Kidney (tissue), 14 donors: Measurements from ENCODE around the gene LUZP2. TPM values are rescaled to one million over a fixed set of nuclear protein-coding genes. Genes with fewer than 3 reads are reported as not detected.
A peak's percentile ranks its signal among the peaks of the same experiment; 100 is the strongest.

Experiments used
- DNase-seq, 5 donors: peaks; one replicate each; pipeline ENCODE4 v3.0.0-alpha.2; 2013 to 2020
- FAIRE-seq: peaks from 2 replicates; lab custom pipeline; 2012; peaks lifted over from hg19 to GRCh38; lab: Jason Lieb, UNC
- H3K27ac ChIP-seq, 2 donors: one replicate each; pipeline ENCODE4 v1.7.0; 2013; ENCODE audit warnings: low read depth in 2 of 2, low read length in 2 of 2, inconsistent platforms in 1 of 2
- H3K27me3 ChIP-seq: one replicate; pipeline ENCODE4 v1.7.1; 2013; ENCODE audit warnings: low read length, inconsistent platforms; ENCODE audit not compliant: control insufficient read depth, insufficient read depth
- H3K36me3 ChIP-seq, 3 donors: one replicate each; pipeline versions ENCODE4 v1.7.0 to v1.7.1; 2013; ENCODE audit warnings: low read length in 3 of 3, control low read depth in 1 of 3, inconsistent platforms in 1 of 3; ENCODE audit not compliant: insufficient read depth in 3 of 3, control insufficient read depth in 2 of 3
- H3K4me1 ChIP-seq, 3 donors: one replicate each; pipeline versions ENCODE4 v1.7.0 to v1.7.1; 2013; ENCODE audit warnings: low read length in 3 of 3, inconsistent platforms in 1 of 3, low read depth in 1 of 3; ENCODE audit not compliant: control insufficient read depth in 2 of 3, insufficient read depth in 2 of 3
- H3K4me3 ChIP-seq, 3 donors: one replicate each; pipeline versions ENCODE4 v1.7.0 to v1.8.1; 2013; ENCODE audit warnings: low read length in 3 of 3, control low read depth in 1 of 3, inconsistent platforms in 1 of 3
- H3K9ac ChIP-seq, 3 donors: one replicate each; pipeline versions ENCODE4 v1.7.0 to v1.7.1; 2013; ENCODE audit warnings: low read length in 3 of 3, control low read depth in 1 of 3, inconsistent platforms in 1 of 3
- H3K9me3 ChIP-seq, 3 donors: one replicate each; pipeline versions ENCODE4 v1.7.0 to v1.7.1; 2013; ENCODE audit warnings: low read length in 3 of 3, control low read depth in 1 of 3, inconsistent platforms in 1 of 3; ENCODE audit not compliant: control insufficient read depth in 2 of 3, insufficient read depth in 1 of 3
- intact Hi-C: fragments of 100-400 bp; cut with DNase I; formaldehyde crosslinking; loops from one replicate; pipeline ENCODE4 v1.11.1; 2022
- polyA plus RNA-seq: library from polyadenylated mRNA; stranded (reverse); fragments of 350-450 nt; fragmentation: Illumina TruSeq; extraction: RNeasy Lipid Tissue Mini Kit (QIAGEN cat#74804); gene quantifications from one replicate; pipeline ENCODE4 v1.2.3, GENCODE V29; 2014; ENCODE audit warnings: low read depth, low replicate concordance; ENCODE audit not compliant: insufficient read depth
- total RNA-seq: library from RNA; stranded (reverse); fragmentation: NEBNext Ultra II Directional; extraction: Animal tissue kit (Norgen Biotek cat#: 25700); gene quantifications from one replicate; pipeline ENCODE4 v1.2.1, GENCODE V29; 2021
- TF ChIP-seq, protein P1 (sequence below): IDR thresholded peaks from 3 replicates; pipeline ENCODE4 v1.5.1; 2012; ENCODE audit warnings: mild to moderate bottlenecking, moderate library complexity, borderline replicate concordance; ENCODE audit not compliant: insufficient read depth; ENCODE audit errors: extremely low read depth
- donor health status: control.
- donor health status: control.
- donor health status: control.
- donor health status: control.
- donor health status: control.
- donor health status: DM: yes; HTN: yes; CAD: no.
- donor health status: Normal renal cell carcinoma (clear cell type).

LUZP2 gene
- total and polyA plus RNA-seq, 2 donors from 2014 or later: 0.19 TPM; not detected in 1

GRCh38 chr11:24588081-24588480, 91.2 kb downstream of the LUZP2 start:
- TF ChIP-seq, protein P1, sequence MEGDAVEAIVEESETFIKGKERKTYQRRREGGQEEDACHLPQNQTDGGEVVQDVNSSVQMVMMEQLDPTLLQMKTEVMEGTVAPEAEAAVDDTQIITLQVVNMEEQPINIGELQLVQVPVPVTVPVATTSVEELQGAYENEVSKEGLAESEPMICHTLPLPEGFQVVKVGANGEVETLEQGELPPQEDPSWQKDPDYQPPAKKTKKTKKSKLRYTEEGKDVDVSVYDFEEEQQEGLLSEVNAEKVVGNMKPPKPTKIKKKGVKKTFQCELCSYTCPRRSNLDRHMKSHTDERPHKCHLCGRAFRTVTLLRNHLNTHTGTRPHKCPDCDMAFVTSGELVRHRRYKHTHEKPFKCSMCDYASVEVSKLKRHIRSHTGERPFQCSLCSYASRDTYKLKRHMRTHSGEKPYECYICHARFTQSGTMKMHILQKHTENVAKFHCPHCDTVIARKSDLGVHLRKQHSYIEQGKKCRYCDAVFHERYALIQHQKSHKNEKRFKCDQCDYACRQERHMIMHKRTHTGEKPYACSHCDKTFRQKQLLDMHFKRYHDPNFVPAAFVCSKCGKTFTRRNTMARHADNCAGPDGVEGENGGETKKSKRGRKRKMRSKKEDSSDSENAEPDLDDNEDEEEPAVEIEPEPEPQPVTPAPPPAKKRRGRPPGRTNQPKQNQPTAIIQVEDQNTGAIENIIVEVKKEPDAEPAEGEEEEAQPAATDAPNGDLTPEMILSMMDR: no peak
- intact Hi-C loops: no loop called here
- H3K9ac ChIP-seq: no peak overlapping the region
- peak; percentile 45 for FAIRE-seq
- no peaks in the 10 kb centered on the region for H3K9me3 ChIP-seq
- H3K4me3 ChIP-seq: no peak overlapping the region
- no peaks in the 10 kb centered on the region for H3K27me3 ChIP-seq
- no peaks in the 10 kb centered on the region for H3K36me3 ChIP-seq
- H3K27ac ChIP-seq: no peak overlapping the region
- H3K4me1 ChIP-seq: no peaks in the 10 kb centered on the region
- DNase-seq: no peak

DNA sequence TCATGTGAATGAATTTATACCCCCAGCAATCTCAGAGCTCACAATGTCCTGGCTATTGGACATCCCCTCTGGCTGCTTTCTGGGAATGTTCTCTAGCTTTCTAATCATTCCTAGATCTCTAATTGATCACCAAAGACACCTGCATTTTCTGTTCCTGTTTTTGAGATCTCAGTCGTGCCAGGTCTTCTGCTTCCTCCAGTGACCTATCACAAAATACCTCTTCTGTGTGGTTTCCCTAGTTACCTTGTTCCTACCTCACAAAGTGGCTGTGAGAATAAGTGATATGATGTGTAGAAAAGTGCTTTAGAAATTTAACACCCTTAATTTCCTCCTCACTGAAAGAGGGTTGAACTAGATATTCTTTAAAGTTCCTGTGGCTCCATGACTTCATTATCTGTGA, 92.2 kb downstream of the LUZP2 start:
- FAIRE-seq: no peak
- Histone ChIP-seq H3K36me3 (no peaks in the 10 kb centered on the region), H3K27me3 (no peaks in the 10 kb centered on the region), H3K4me3 (no peak overlapping the region), H3K9ac (no peak overlapping the region), H3K27ac (no peak overlapping the region), H3K4me1 (no peaks in the 10 kb centered on the region), H3K9me3 (no peaks in the 10 kb centered on the region)
- TF ChIP-seq, protein P1: no peak
- no peak for DNase-seq
- intact Hi-C loops: no loop called here

DNA sequence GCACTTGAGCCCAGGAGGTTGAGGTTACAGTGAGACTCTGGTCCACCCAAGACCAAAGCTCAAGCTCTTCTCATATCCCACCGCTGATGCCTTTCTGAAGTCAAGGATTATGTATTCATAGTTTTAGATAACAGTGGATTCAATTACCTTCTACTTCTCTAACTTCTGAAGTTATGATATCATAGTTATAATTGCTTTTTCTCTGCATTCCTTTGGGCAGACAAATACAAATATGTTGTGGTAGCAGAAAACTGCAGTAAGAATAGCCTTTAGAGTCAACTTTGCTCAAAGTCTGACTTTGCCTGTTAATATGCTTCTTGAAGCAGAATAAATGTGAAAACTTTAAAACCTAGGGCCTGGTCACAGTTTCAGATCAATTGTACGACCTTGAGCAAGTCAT, 94.4 kb downstream of the LUZP2 start:
- H3K27me3 ChIP-seq: no peaks in the 10 kb centered on the region
- H3K9ac ChIP-seq: no peak overlapping the region
- no peaks in the 10 kb centered on the region for H3K36me3 ChIP-seq
- no peak overlapping the region for H3K4me3 ChIP-seq
- H3K4me1 ChIP-seq: no peaks in the 10 kb centered on the region
- no peaks in the 10 kb centered on the region for H3K9me3 ChIP-seq
- DNase-seq (no peak), FAIRE-seq (no peak)
- intact Hi-C loops: no loop called here
- no peak overlapping the region for H3K27ac ChIP-seq
- TF ChIP-seq, protein P1: no peak

DNA sequence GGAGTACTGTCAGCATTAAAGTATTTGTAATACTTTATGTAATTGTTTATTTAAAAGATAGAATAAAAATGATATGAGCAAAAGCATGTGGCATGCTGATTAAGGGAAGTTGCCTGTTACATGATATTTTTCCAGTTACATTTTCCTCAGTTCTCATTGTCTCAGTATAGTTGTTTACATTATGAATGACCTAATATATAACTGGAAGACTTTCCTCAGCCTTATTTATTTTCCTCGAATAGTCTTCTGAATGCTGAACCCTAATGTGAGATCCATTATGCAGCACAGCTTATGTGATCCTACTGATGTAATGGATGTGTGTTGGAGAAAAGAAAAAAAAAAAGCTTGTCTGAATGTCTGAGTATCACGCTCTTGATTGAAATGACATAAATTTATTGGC, 95.5 kb downstream of the LUZP2 start:
- TF ChIP-seq, protein P1: no peak

More for the DNA sequence above, 95.5 kb downstream of the LUZP2 start:
- H3K4me1 ChIP-seq: no peaks in the 10 kb centered on the region
- DNase-seq (no peak), FAIRE-seq (no peak)
- no peak overlapping the region for H3K4me3 ChIP-seq
- no peaks in the 10 kb centered on the region for H3K36me3 ChIP-seq
- intact Hi-C loops: no loop called here
- no peaks in the 10 kb centered on the region for H3K27me3 ChIP-seq
- H3K9ac ChIP-seq: no peak overlapping the region
- H3K27ac ChIP-seq: no peak overlapping the region
- no peaks in the 10 kb centered on the region for H3K9me3 ChIP-seq
